Measurements from ENCODE around the gene IGSF21.
"Not testable (repeated sequence)": the region's sequence is repeated elsewhere in the genome, so short reads cannot be mapped to it uniquely, and the experiment has no call there.

Gene IGSF21

DNA sequence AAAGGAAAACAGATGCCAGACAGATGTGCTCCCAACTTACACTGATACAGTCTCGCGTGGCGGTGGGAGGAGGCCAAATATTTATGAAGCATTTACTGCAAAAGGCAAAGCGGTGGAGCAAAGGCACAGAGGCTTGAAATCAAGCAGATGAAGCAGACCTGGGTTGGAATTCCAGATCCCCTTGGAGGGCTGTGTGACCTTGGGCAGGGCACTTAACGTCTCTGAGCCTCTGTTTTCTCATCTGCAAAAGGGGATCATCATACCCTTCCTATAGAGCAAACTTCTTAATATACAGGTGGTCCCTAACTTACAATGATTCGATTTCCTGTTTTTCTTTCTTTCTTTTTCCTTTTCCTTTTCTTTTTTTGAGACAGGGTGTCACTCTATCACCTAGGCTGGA, 54.1 kb downstream of the IGSF21 start:
- TF ChIP-seq POLR2A (IDR thresholded peaks at IDR 0.05; ENCODE audit: low read depth, low read length) (no peak), PAX5 (IDR thresholded peaks at IDR 0.05; ENCODE audit: insufficient read depth, low read length, severe bottlenecking) (no peak), POU2F2 (IDR thresholded peaks at IDR 0.05; ENCODE audit: low read depth, low read length) (no peak), POLR2AphosphoS5 (IDR thresholded peaks at IDR 0.05; ENCODE audit: low read depth, low read length) (no peak), TAF1 (IDR thresholded peaks at IDR 0.05; ENCODE audit: low read depth, low read length) (no peak), SPI1 (IDR thresholded peaks at IDR 0.05; ENCODE audit: low read depth, low read length) (no peak)
- DNase-seq (ENCODE audit: insufficient read length, low spot score) = no peak
- FAIRE-seq = no peak

DNA sequence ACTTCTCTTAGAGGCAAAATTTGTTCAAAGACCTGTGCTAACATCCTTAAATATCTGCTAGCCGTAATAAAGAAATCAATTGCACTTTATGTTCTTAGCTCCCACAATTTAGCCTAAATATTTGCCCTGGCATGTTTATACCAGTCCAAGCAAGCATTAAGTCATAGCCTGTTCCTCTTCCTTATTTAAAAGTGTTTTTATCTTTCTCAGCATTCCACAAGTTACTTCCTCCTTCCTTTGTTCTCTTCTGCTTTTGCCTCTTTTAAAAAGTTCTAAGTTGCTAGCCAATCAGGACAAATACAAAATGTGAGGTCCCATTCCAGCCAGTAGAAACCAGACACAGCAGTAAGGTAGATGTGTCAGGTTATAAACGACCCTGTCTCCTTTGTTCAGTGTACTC, 58.0 kb downstream of the IGSF21 start:
- DNase-seq (ENCODE audit: insufficient read length, low spot score) = not testable (repeated sequence)

DNA sequence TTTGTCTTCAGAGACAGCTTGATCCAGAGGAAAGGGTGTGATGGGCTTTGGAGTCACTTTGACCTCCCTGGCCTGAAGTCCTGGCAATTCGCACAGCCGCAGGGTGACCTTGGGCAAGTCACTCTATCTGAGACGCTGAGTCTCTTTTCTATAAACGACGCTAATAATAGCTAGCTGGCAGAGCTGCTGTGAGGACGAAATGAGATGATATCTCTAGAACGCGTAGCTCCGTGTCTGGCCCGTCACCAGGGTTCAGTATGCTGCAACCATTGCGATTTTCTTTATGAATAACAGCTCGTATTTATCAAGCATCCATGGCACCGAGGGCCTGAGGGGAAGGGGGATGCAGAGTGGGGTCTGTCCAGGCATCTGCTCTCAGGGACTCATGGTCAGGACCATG, 58.7 kb downstream of the IGSF21 start:
- DNase-seq (ENCODE audit: insufficient read length, low spot score) (no peak), FAIRE-seq (no peak)
- TF ChIP-seq POU2F2 (IDR thresholded peaks at IDR 0.05; ENCODE audit: low read depth, low read length) (no peak), PAX5 (IDR thresholded peaks at IDR 0.05; ENCODE audit: insufficient read depth, low read length, severe bottlenecking) (no peak), POLR2AphosphoS5 (IDR thresholded peaks at IDR 0.05; ENCODE audit: low read depth, low read length) (no peak), SPI1 (IDR thresholded peaks at IDR 0.05; ENCODE audit: low read depth, low read length) (no peak), TAF1 (IDR thresholded peaks at IDR 0.05; ENCODE audit: low read depth, low read length) (no peak), POLR2A (IDR thresholded peaks at IDR 0.05; ENCODE audit: low read depth, low read length) (no peak)

More for the DNA sequence above, 58.0 kb downstream of the IGSF21 start:
- not testable (repeated sequence) for FAIRE-seq

DNA sequence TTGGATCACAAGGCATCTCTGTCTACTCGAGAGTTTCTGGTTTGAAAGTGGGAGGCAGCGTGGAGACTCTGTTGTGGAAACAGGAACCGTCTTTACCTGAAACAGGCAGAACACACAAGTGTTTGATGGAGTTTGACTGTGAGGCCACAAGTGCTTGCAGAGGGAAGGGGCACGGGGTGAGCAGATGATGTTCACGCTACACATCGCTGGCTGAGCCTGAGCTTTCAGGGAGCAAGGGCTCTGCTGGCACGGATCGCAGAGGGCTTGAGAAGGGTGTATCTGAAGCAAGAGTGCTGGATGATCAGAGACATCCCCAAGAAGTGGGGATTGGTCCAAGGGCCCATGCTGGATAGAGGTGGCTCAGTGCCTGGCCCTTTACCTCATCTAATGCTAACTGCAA, 59.3 kb downstream of the IGSF21 start:
- TF ChIP-seq POLR2AphosphoS5 (IDR thresholded peaks at IDR 0.05; ENCODE audit: low read depth, low read length) (no peak), TAF1 (IDR thresholded peaks at IDR 0.05; ENCODE audit: low read depth, low read length) (no peak), SPI1 (IDR thresholded peaks at IDR 0.05; ENCODE audit: low read depth, low read length) (no peak), POLR2A (IDR thresholded peaks at IDR 0.05; ENCODE audit: low read depth, low read length) (no peak), PAX5 (IDR thresholded peaks at IDR 0.05; ENCODE audit: insufficient read depth, low read length, severe bottlenecking) (no peak), POU2F2 (IDR thresholded peaks at IDR 0.05; ENCODE audit: low read depth, low read length) (no peak)
- FAIRE-seq (no peak), DNase-seq (ENCODE audit: insufficient read length, low spot score) (no peak)

DNA sequence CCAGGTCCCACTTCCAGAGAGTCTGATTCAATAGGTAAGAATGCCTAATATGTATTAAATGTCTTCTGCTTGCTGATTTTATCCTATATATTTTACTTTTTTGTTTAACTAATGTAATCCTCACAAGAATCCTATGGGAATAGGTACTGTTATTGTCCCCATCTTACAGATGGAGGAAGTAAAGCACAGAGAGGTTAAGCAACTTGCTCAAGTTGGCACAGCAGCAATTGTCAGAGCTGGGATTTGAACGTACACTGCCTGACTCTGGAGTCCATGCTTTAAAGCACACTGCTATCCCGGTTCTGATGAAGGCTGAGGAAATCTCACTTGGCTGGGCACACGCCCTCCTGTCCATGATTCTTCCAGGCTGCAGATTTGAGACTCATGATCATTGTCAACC, 62.8 kb downstream of the IGSF21 start:
- no peak for FAIRE-seq
- no peak for TF ChIP-seq POU2F2 (IDR thresholded peaks at IDR 0.05; ENCODE audit: low read depth, low read length)
- DNase-seq (ENCODE audit: insufficient read length, low spot score) = no peak

DNA sequence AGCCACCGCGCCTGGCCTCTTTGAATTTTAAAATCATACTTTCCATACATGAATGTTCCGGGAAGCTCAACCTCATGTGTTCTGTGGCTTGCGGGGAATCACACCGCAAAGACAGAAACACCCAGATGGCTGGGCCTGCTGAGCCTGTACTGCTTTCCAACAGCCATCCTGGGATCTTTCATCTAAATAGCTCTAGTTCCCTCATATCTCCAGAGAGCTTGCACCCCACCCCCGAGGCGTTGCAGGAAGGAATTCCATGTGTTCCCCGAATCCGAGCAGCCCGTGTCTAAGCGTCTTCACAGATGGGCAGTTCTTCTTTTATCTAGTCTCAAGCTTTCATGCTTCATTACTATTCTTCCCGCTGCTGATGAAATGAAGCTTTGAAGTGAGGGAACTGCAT, 66.4 kb downstream of the IGSF21 start:
- no peak for FAIRE-seq
- TF ChIP-seq PAX5 (IDR thresholded peaks at IDR 0.05; ENCODE audit: insufficient read depth, low read length, severe bottlenecking) (no peak), SPI1 (IDR thresholded peaks at IDR 0.05; ENCODE audit: low read depth, low read length) (no peak), POLR2A (IDR thresholded peaks at IDR 0.05; ENCODE audit: low read depth, low read length) (no peak), POLR2AphosphoS5 (IDR thresholded peaks at IDR 0.05; ENCODE audit: low read depth, low read length) (no peak), TAF1 (IDR thresholded peaks at IDR 0.05; ENCODE audit: low read depth, low read length) (no peak), POU2F2 (IDR thresholded peaks at IDR 0.05; ENCODE audit: low read depth, low read length) (no peak)

DNA sequence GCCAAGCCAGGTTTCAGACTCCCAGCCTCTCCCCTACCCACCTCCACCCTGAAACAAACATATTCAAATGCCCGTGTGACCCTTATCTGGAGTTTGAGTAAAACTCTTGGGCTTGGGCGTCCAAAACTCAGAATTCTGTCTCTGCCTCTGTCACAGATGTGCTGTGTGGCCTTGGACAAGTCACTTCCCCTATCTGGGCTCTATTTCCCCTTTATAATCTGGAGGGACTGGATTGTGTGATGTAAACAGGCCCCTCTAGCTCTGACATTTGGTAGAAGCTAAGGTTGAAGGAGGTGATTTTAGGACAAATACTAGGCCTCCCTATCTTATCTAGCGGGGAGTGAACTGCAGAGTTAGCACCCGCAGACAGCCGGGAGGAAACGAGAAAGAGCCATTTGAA, 67.5 kb downstream of the IGSF21 start:
- DNase-seq (ENCODE audit: insufficient read length, low spot score) (no peak), FAIRE-seq (no peak)
- TF ChIP-seq POLR2AphosphoS5 (IDR thresholded peaks at IDR 0.05; ENCODE audit: low read depth, low read length) (no peak), TAF1 (IDR thresholded peaks at IDR 0.05; ENCODE audit: low read depth, low read length) (no peak), SPI1 (IDR thresholded peaks at IDR 0.05; ENCODE audit: low read depth, low read length) (no peak), POU2F2 (IDR thresholded peaks at IDR 0.05; ENCODE audit: low read depth, low read length) (no peak), POLR2A (IDR thresholded peaks at IDR 0.05; ENCODE audit: low read depth, low read length) (no peak), PAX5 (IDR thresholded peaks at IDR 0.05; ENCODE audit: insufficient read depth, low read length, severe bottlenecking) (no peak)

More for the DNA sequence above, 66.4 kb downstream of the IGSF21 start:
- no peak for DNase-seq (ENCODE audit: insufficient read length, low spot score)

DNA sequence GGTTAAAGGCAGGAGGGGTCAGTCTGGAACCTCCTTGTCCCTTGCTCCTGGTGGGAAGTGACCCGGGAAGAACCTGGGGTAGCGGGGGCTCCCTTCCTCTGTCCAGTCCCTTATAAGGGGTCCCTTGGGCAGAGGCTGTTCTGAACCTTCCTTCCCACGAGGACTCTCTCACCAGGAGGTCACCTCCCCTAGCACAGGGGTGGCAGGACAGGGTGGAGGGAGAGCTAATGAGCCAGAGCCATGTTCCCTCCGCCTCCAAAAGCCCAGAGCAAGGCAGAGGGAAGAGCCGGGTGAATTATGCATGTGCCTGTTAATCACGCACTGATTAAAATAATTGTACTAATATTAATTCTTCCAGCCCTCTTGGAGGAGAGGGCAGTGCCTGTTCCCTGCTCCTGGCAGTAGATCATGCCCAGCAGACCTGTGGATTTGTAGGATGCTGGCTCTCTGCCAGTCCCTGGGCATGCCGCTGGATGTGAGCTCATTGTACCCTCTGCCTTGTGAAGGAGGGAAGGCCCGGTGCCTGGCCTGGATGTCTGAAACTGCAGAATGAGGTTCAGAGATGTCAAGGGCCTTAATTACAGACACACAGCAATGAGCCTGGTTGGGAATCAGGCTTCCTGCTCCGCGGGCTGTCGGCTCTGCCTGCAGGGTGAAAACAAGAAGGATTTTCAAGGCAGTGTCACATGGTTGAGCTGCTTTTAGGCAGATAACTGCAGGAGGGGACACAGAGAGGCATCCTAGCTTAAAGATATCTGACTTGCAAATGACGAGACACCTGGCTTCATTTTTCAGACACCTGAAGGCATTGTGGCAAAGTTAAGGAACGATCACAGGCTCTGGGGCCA, 68.2 kb downstream of the IGSF21 start:
- FAIRE-seq (no peak), DNase-seq (ENCODE audit: insufficient read length, low spot score) (no peak)
- TF ChIP-seq TAF1 (IDR thresholded peaks at IDR 0.05; ENCODE audit: low read depth, low read length) (no peak), SPI1 (IDR thresholded peaks at IDR 0.05; ENCODE audit: low read depth, low read length) (no peak), POLR2A (IDR thresholded peaks at IDR 0.05; ENCODE audit: low read depth, low read length) (no peak), POU2F2 (IDR thresholded peaks at IDR 0.05; ENCODE audit: low read depth, low read length) (no peak), POLR2AphosphoS5 (IDR thresholded peaks at IDR 0.05; ENCODE audit: low read depth, low read length) (no peak), PAX5 (IDR thresholded peaks at IDR 0.05; ENCODE audit: insufficient read depth, low read length, severe bottlenecking) (no peak)

DNA sequence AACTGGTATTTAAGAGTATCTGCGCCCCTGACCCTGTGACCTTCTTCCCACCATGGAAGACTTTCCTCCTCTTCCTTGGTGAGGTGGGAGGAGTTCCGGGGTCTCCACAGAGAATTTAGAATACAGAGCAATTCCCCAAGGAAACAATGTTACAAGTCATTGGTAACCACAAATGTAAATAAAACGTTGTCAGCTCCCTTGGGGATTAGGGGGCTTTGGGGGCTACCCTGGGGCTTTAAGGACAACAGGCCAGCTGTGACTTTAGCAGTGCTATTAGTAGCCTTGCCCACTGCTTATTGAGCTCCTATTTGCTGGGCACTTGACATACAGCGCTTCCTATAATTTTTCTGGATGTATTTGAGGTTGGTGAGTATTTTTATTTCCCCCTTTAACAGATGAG, 69.0 kb downstream of the IGSF21 start:
- DNase-seq (ENCODE audit: insufficient read length, low spot score) = no peak
- no peak for TF ChIP-seq PAX5 (IDR thresholded peaks at IDR 0.05; ENCODE audit: insufficient read depth, low read length, severe bottlenecking)
- no peak for TF ChIP-seq POLR2A (IDR thresholded peaks at IDR 0.05; ENCODE audit: low read depth, low read length)
- TF ChIP-seq POU2F2 (IDR thresholded peaks at IDR 0.05; ENCODE audit: low read depth, low read length) = no peak
- TF ChIP-seq SPI1 (IDR thresholded peaks at IDR 0.05; ENCODE audit: low read depth, low read length) = no peak
- no peak for FAIRE-seq

DNA sequence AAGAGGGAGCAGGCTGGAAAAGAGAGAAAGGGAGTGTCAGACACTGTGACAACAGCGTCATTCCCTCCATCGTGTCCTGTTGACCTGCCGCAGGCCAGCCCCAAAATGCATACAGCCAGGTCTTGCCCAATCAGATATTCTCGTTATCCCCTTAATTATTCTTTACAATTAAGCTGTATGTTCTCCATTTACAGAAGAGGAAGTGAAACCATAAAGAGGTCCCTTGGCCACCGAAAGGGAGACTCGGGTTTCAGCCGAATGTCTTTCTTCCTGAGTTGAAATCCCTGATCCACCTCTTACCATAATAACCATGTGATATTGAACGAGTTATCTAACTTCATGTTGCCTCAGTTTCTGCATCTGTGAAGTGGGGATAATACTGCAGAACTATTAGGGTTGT, 70.5 kb downstream of the IGSF21 start:
- DNase-seq (ENCODE audit: insufficient read length, low spot score) (peak; percentile 12), FAIRE-seq (no peak)
- peak; percentile 94 for TF ChIP-seq SPI1 (IDR thresholded peaks at IDR 0.05; ENCODE audit: low read depth, low read length)
- no peak for TF ChIP-seq PAX5 (IDR thresholded peaks at IDR 0.05; ENCODE audit: insufficient read depth, low read length, severe bottlenecking)

Measured in GM12891 (cell line).